Spleen (tissue), 7 donors: ENCODE data around the gene SMIM15.

Experiments used
- CTCF ChIP-seq, 11 experiments: fragments of 200-600 bp in 7 of 11; fragments of 450-650 bp in 4 of 11; sonication (generic) in 4 of 11; IDR thresholded peaks in 8 of 11; conservative IDR thresholded peaks in 3 of 11; 1 replicate in 7 of 11; 2 replicates in 4 of 11; pipeline versions ENCODE4 v1.4.0 to v1.8.0; 2016 to 2021; ENCODE audit warnings: antibody characterized with exemption in 11 of 11, inconsistent platforms in 4 of 11, mild to moderate bottlenecking in 1 of 11
- POLR2A ChIP-seq, 3 donors: fragments of 450-650 bp; IDR thresholded peaks; one replicate each; pipeline ENCODE4 v1.5.1; 2017; ENCODE audit warnings: antibody characterized with exemption in 3 of 3, mild to moderate bottlenecking in 1 of 3
- donor health status: DM: no; HTN: no; CAD: no; lungs with moderate emphysema.
- donor health status: DM: no; HTN: no; CAD: no.
- donor health status: DM: no; HTN: no; CAD: no.

- TF ChIP-seq CTCF (IDR thresholded peaks at IDR 0.05 in 8 of 11, conservative IDR thresholded peaks at IDR 0.05 in 3 of 11) (no peak), POLR2A (IDR thresholded peaks at IDR 0.05) (no peak)
These were observed 22.4 kb upstream of the SMIM15 start for GRCh38 chr5:61184708-61185107.
